Stimulated activated CD8-positive, alpha-beta memory T cell treated with anti-CD3 and anti-CD28 coated beads, Interleukin-2, amount 100 ng/mL, for 1 hour (primary cell): ENCODE measurements around the gene ZFAND2B.

Experiments
- DNase-seq, 2 donors: peaks; one replicate each; pipeline ENCODE4 v3.0.0-alpha.2; 2020; ENCODE audit warnings: low read depth in 2 of 2

Gene ZFAND2B

GRCh38 chr2:219204425-219205164 lies 2.0 kb upstream of the ZFAND2B start:
- no peak for DNase-seq

GRCh38 chr2:219205165-219205538 lies 1.4 kb upstream of the ZFAND2B start:
- DNase-seq = no peak

- no peak for DNase-seq
Measured at GRCh38 chr2:219205981-219206327, 628 bp upstream of the ZFAND2B start.

- no peak for DNase-seq
Measured at GRCh38 chr2:219207134-219207883, 727 bp downstream of the ZFAND2B start.

GRCh38 chr2:219207884-219208740 lies 1.5 kb downstream of the ZFAND2B start:
- DNase-seq = no peak

GRCh38 chr2:219209236-219210195 lies 2.9 kb downstream of the ZFAND2B start:
- no peak for DNase-seq

- no peak for DNase-seq
Measured at GRCh38 chr2:219210196-219210885, 3.8 kb downstream of the ZFAND2B start.

GRCh38 chr2:219210886-219211362 lies 4.3 kb downstream of the ZFAND2B start:
- DNase-seq = no peak

- no peak for DNase-seq
Measured at GRCh38 chr2:219213026-219213415, 6.4 kb downstream of the ZFAND2B start.

GRCh38 chr2:219213486-219214071 lies 7.0 kb downstream of the ZFAND2B start:
- no peak for DNase-seq

- DNase-seq = no peak
Measured at GRCh38 chr2:219214141-219214540, 7.6 kb downstream of the ZFAND2B start.

- DNase-seq = no peak
Measured at GRCh38 chr2:219214786-219215185, 8.2 kb downstream of the ZFAND2B start.

- no peak for DNase-seq
Measured at GRCh38 chr2:219215871-219216534, 9.4 kb downstream of the ZFAND2B start.

- no peak for DNase-seq
Measured at GRCh38 chr2:219216535-219216915, 9.9 kb downstream of the ZFAND2B start.

GRCh38 chr2:219218217-219218731 lies 11.7 kb downstream of the ZFAND2B start:
- no peak for DNase-seq

- peak; percentile 54 to 79 for DNase-seq
Measured at GRCh38 chr2:219218732-219219701, 12.4 kb downstream of the ZFAND2B start, which contains the start of gene ABCB6. Gene ABCB6 (minus strand): TSS chr2:219218958. CDS start chr2:219218673, 285 bp downstream.

- no peak for DNase-seq
Measured at GRCh38 chr2:219219784-219220532, 13.4 kb downstream of the ZFAND2B start.
